Epithelial cell of prostate (primary cell): ENCODE data around the gene CLK1.
A peak's percentile ranks its signal among the peaks of the same experiment; 100 is the strongest.
"Not testable (repeated sequence)": the region's sequence is repeated elsewhere in the genome, so short reads cannot be mapped to it uniquely, and the experiment has no call there.

ENCODE experiments used
- DNase-seq: peaks from one replicate; pipeline ENCODE4 v3.0.0-alpha.2; 2011; ENCODE audit warnings: low read depth, low spot score
- H3K27ac ChIP-seq: fragments of 450-650 bp; 2 replicates; pipeline ENCODE4 v1.5.1; 2017; ENCODE audit warnings: mild to moderate bottlenecking

CLK1 gene

DNA sequence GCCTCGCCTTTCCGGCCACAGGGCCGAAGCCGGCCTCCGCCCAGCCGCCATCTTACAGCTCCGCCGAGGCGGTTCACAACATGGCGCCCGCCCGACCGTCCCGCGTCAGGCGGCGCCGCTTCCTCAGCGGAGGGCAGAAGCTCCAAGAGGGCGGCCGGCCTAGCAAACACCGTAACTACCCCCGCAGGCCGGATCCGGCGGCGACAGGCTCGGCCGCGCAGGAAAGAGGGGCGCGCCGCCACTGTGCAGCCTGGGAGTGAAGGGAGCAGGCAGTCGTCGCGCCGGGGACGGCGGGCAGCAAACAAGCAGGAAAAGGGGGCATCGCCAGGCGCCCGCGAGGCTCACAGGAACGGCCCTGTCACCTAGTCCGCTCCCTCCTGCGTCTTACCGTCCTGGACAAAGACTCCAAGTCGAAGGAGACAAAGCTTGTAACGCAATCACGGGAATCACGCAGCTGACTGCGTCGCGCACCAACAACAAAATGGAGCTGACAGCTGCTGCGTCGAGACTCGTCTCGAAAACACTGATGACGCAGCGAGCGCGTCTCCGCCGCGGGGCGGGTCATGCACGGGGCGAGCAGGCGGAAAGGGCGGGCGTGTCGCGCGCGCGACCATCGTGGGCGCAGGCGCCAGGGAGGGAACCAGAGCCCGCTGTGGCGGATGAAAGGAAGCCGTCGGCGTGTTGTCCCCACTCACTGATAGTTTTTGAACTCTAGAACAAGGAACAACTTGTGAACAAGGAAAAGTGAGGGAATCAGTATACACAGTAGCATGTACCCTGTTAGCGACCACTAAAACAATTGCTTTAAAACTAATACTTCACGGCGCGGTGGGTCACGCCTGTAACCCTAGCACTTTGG lies at the start of gene CLK1:
Gene CLK1 (minus strand): TSS at position 483 of the 859 bp plus-strand sequence. CDS start 2,796 bp downstream, outside the sequence.
- H3K27ac ChIP-seq = peak within 1 kb of the TSS; percentile 89
- peak; percentile 64 for DNase-seq

DNA sequence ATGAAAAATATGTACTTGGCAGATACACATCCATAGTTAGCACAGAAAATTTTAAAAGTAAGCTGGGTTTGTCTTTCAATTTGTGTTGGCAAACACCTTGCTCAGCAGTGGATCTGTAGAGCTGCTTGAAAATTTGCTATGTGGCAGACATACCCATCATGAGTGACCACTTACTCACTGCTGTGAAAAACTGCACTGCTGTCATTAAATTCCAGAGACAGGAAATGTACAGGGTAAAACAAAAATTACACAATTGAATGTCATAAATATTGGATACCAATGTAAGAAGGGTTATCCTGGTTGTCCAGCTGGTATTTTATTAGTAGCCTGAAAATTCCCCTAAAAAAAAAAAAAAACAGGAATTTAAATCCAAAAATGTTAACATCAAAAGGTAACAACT lies 49.2 kb upstream of the CLK1 start:
- no peak overlapping the region for H3K27ac ChIP-seq
- DNase-seq = no peak

DNA sequence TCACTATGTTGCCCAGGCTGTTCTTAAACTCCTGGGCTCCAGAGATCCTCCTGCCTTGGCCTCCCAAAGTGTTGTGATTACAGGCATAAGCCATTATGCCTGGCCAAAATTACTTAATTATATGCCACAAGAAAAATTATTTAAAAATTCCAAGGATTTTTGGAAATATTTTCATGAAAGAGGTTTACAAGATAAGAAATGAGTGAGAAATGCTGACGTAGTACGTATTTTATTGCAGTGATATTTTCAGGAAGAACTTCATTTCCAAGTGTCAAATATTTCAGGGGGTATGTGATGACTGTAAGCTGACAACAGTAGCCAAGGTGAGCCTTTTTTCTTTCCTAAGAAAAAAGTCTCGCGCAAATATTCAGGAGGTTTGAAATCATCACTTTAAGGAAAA lies 45.5 kb upstream of the CLK1 start:
- H3K27ac ChIP-seq = no peak overlapping the region
- DNase-seq = no peak

- no peak for DNase-seq
- H3K27ac ChIP-seq = no peak overlapping the region
Observed at GRCh38 chr2:200905618-200906296, 41.3 kb upstream of the CLK1 start.

- H3K27ac ChIP-seq = no peak overlapping the region
- DNase-seq = peak; percentile 54
Observed at GRCh38 chr2:200901459-200902072, 37.1 kb upstream of the CLK1 start.

DNA sequence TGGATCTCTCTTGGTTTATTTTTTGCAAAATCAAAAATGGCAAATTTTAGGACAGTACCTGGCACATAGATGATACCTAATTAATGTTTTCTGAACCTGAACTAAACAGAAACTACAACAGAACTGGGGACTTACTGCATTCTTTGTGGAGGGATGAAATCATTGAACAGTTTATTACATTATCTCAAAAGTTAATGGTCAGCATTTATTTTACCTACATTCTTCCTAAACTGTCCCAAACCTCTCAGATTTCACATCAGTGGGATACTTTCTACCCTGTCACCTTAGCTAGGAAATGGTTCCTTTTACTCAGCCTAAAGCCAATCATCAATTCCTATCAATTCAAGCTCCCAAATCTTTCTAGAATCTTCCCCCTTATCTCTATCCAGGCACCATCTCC lies 35.0 kb upstream of the CLK1 start:
- DNase-seq = no peak
- H3K27ac ChIP-seq = no peak overlapping the region

GRCh38 chr2:200888704-200889625 lies 24.5 kb upstream of the CLK1 start, which contains the start of the genes NIF3L1 and PPIL3:
NIF3L1 (plus strand) TSS chr2:200889371; CDS start chr2:200891944, 2,573 bp downstream.
PPIL3 (minus strand) TSS chr2:200889077; CDS start chr2:200887615, 1,462 bp downstream.
- DNase-seq = peak; percentile 90

GRCh38 chr2:200881715-200882249 lies 17.3 kb upstream of the CLK1 start:
- not testable (repeated sequence) for H3K27ac ChIP-seq, DNase-seq

More at GRCh38 chr2:200888704-200889625, 24.5 kb upstream of the CLK1 start, which contains the start of the genes NIF3L1 and PPIL3:
- H3K27ac ChIP-seq = peak within 1 kb of the TSS; percentile 95

GRCh38 chr2:200878289-200878880 lies 13.9 kb upstream of the CLK1 start:
- DNase-seq = no peak
- H3K27ac ChIP-seq = no peak overlapping the region

GRCh38 chr2:200877443-200877842 lies 13.0 kb upstream of the CLK1 start:
- H3K27ac ChIP-seq = no peak overlapping the region
- DNase-seq = no peak

DNA sequence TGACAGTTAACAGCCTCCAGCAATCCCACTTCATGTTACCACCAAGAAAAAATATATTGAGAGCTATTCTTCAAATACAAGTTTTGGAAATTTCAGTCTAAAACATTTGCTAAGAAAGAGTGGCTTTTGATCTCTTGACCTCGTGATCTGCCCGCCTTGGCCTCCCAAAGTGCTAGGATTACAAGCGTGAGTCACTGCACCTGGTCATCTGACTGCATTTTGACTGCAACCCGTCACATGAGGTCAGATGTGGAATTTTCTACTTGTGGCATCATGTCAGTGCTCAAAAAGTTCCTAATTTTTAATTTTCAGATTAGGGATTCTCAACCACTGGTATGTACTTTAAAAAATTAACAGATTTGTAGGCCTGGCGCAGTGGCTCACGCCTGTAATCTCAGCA lies 9.1 kb upstream of the CLK1 start:
- H3K27ac ChIP-seq = no peak overlapping the region
- no peak for DNase-seq

GRCh38 chr2:200871151-200871550 lies 6.7 kb upstream of the CLK1 start:
- no peak for DNase-seq
- no peak overlapping the region for H3K27ac ChIP-seq

DNA sequence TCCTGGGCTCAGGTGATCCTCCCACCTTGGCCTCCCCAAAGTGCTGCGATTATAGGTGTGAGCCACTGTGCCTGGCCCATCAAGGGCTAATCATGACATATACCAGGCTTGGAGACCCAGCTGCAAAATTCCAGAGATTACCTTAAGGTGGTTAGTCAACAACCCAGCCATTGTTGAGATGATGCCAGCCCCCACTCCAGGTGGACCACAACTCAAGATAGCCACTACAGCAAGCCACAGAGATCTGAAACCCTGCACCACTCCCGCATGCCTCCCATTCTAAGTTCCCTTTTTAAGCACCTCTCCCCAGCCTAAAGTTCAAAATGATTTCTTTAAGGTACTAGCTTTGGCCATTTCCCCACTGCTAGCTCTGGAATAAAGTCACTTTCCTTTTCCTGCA lies 4.6 kb upstream of the CLK1 start:
- no peak overlapping the region for H3K27ac ChIP-seq
- no peak for DNase-seq

DNA sequence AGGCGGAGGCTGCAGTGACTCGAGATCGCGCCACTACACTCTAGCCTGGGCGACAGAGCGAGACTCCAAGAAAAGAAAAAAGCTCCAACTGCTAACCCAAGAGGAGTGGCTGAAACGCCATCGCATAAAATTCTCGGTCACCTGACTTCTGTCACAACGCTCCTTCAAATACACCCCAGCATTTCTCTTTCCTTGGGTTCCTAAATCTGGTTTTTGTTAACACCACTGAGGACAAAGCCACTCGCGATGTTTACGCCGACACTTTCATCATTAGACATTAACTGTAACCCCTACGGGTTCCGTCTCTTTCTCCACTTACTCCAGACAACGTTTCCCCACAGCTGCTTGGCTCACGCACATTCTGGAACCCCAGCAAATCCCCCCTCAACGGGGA lies 679 bp downstream of the CLK1 start:
- no peak for DNase-seq
- H3K27ac ChIP-seq = peak overlapping the region; percentile 89

GRCh38 chr2:200862532-200863000 lies 1.9 kb downstream of the CLK1 start:
- peak overlapping the region; percentile 89 for H3K27ac ChIP-seq
- DNase-seq = peak; percentile 50

DNA sequence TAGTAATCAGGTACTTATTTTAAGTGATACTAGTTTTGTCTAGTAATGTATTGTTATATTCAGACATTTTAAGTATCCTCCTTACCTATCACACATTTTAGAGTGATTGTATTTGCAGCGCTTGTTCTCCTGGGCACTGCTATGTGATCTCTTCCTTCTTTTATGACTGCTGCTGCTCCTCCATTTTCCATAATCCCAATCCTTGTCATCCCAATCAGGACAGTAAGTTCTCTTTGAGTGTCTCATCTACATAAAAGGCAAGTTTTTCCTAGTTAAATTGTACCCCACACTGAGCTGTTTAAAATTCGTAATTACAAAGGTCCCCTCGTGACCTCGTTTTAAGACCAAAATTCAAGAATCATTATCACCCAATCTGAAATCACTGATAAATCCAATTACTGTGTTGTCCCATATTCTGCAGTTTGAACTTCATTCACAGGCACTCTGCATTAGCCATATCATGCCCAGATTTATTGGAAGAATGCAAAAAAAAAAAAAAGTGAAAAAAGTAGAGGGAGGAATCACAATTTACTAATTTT lies 2.8 kb downstream of the CLK1 start:
- H3K27ac ChIP-seq = peak overlapping the region; percentile 89
- DNase-seq = no peak

DNA sequence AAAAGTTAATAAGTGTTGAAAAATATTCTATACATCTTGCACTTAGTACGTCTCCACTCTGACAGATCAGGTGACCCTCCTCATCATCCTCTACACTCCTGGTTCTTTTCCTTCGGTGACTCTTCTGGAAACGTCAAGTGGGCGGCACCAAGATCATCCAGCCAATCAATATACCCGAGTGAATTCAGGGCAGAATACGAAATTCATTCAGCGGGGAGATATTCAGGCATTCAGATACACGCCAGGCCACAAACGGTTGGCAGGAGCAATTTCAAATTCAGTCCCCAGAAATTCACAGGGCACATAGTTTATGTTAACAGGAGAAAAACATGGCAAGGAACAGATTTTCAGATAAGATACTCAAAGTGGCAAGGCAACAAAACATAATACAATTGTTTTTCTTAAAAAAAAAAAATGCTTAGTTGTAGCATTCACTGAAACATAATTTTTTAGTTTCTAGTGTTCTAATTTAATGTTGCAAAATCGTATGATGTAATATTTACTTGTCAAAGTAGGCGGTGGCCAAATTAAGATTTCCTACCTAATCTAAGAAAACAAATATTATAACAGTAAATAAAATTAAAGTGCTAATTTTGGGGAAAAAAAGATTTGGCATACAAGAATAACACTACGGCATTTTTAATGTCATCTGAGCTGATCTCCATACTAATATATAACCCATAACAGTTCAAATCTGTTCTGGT lies 4.2 kb downstream of the CLK1 start:
- H3K27ac ChIP-seq = peak overlapping the region; percentile 89

GRCh38 chr2:200856806-200857205 lies 7.7 kb downstream of the CLK1 start:
- DNase-seq = no peak
- no peak overlapping the region for H3K27ac ChIP-seq

More for the DNA sequence above, 4.2 kb downstream of the CLK1 start:
- DNase-seq = no peak
